Inflammatory macrophage (primary cell): ENCODE results near the gene STAB1.
A peak's percentile ranks its signal among the peaks of the same experiment; 100 is the strongest.

Source experiments
- DNase-seq, 2 donors: peaks; one replicate each; pipeline ENCODE4 v3.0.0-alpha.2; 2020 to 2022
- total RNA-seq, 18 experiments: gene quantifications; one replicate each; lab custom pipeline; 2026; ENCODE audit warnings: mixed read lengths in 6 of 18, inconsistent platforms in 2 of 18; lab: John Stamatoyannopoulos, UW

The STAB1 gene, protein sequence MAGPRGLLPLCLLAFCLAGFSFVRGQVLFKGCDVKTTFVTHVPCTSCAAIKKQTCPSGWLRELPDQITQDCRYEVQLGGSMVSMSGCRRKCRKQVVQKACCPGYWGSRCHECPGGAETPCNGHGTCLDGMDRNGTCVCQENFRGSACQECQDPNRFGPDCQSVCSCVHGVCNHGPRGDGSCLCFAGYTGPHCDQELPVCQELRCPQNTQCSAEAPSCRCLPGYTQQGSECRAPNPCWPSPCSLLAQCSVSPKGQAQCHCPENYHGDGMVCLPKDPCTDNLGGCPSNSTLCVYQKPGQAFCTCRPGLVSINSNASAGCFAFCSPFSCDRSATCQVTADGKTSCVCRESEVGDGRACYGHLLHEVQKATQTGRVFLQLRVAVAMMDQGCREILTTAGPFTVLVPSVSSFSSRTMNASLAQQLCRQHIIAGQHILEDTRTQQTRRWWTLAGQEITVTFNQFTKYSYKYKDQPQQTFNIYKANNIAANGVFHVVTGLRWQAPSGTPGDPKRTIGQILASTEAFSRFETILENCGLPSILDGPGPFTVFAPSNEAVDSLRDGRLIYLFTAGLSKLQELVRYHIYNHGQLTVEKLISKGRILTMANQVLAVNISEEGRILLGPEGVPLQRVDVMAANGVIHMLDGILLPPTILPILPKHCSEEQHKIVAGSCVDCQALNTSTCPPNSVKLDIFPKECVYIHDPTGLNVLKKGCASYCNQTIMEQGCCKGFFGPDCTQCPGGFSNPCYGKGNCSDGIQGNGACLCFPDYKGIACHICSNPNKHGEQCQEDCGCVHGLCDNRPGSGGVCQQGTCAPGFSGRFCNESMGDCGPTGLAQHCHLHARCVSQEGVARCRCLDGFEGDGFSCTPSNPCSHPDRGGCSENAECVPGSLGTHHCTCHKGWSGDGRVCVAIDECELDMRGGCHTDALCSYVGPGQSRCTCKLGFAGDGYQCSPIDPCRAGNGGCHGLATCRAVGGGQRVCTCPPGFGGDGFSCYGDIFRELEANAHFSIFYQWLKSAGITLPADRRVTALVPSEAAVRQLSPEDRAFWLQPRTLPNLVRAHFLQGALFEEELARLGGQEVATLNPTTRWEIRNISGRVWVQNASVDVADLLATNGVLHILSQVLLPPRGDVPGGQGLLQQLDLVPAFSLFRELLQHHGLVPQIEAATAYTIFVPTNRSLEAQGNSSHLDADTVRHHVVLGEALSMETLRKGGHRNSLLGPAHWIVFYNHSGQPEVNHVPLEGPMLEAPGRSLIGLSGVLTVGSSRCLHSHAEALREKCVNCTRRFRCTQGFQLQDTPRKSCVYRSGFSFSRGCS (N-terminal part only)
- total RNA-seq = 6.5 to 434 (median 47.9) reads per million in 18 experiments

DNA sequence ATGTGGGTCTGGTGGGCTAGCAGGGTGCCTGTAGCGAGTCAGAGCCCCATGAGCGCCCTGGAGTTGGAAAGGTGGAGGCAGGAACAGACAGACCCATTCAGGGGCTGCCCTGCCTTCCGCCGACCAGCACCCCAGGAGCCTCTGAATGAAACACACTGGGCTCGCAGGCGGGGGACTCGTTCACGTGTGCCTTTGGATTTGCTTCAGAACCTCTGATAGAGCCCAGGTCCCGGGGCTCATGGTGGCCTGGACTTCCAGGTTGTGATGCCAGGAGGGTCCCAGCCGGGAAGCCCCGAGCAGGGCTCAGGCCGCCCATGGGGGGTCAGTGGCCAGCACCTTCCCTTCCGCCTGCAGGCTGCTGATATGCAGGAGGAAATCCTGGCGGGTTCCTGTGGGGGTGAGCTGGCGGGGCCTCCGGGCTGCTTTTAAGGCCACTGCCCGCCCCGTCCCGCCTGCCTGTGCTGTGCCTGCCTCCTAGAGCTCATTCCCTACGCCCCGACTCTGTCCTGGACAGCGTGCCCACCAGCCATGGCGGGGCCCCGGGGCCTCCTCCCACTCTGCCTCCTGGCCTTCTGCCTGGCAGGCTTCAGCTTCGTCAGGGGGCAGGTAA is at the start of gene STAB1:
STAB1 (plus strand) TSS at position 453 of the 610 bp plus-strand sequence; CDS start at position 529, 76 bp downstream.
- DNase-seq = peak in 1 of 2 donors; percentile 41

DNA sequence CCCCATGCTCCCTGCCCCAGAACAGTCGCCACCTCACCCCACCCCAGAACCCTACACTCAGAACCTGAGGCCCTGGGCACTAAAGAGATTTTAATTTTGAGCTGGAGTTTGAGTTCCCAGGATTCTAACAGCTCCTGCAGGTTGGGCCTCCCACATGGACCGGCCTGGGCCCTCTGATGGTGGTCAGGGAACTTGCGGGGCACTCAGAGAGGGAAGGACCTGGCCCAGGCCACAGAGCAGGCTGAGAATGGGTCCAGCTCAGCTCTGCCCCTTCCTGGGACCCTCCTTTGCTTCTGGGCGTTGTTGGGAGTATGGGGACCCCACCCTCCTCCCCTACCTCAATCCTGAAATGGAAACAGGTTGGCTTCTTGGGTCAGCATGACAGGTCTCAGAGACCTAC is 49.1 kb upstream of the STAB1 start:
- DNase-seq = no peak

DNA sequence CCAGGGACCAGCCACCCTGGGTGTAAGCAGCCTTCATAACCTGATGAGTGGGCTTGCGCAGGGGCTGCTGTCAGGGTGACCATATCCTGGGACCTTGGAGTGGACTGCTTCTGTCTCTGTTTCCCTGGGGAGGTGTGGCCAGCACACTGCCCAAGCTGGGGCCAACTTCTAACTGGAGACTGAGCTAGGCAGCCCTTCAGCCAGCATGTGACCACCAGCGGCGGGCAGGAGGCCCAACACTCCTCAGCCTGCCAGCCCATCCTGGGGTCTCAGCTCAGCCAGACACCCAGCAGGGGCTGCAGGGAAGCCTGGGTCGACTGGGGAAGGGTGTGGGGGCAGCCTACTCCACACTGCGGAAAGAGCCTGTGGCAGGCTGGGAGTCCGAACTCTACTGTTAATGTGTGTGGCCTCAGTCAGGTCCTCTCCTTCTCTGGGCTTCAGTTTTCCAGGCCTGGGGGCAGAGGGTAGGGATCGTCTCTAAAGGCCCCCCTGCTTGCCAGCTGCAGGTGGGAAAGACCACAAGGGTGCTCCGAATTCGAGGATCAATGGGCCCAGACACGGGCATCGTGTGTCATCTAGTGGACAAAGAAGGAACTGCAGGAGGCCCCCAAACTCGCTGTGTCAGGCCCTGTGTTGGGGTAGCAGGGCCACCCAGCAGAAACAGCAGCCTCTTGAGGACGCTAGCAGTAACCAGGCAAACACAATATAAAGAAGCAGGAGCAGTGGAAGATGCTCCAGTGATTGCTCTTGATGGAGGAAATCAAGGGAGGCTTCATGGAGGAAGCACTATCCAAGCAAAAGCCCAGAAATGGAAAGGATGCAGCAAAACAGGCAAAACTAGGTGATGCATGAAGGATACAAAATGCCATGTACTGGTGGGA is 48.3 kb upstream of the STAB1 start:
- peak; percentile 66 to 75 for DNase-seq

DNA sequence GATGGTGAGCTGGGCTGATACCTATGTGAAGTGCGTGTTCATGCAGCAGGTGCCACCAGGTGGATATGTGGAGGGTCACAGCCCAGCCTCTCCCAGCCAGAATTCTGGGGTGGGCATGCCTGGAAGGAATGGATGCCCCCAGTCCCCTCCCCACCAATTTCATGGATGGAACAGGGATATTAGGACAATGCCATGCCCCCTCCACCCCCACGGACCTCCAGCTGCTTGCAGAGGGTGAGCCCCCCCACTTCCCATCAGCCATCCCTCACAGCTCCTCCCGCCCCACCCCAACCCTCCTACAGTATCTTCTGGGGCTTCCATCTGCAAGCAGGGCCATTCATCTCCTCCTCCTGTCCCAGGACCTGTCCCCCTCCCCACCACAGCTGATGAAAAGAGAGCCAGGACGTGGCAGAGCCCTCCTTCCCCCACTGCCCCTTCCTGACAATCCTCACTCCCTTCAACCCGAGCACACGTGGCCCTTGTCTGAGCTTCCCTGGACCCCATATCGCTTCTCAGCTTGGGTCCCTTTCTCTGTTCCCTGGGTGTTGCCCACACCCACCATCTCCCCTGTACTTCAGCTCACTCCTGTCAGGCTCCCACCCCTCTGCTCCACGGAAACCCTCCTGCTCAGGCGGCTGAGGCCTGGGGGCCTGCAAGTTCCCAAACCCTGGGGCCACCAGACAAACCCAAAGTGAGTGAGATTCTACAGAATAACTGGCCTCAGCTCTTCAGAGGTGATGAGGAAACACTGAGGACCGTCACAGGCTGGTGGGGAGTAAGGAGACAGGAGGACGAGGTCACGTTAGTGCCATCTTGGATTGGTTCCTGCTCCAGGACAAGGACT is 47.4 kb upstream of the STAB1 start:
- DNase-seq = no peak

DNA sequence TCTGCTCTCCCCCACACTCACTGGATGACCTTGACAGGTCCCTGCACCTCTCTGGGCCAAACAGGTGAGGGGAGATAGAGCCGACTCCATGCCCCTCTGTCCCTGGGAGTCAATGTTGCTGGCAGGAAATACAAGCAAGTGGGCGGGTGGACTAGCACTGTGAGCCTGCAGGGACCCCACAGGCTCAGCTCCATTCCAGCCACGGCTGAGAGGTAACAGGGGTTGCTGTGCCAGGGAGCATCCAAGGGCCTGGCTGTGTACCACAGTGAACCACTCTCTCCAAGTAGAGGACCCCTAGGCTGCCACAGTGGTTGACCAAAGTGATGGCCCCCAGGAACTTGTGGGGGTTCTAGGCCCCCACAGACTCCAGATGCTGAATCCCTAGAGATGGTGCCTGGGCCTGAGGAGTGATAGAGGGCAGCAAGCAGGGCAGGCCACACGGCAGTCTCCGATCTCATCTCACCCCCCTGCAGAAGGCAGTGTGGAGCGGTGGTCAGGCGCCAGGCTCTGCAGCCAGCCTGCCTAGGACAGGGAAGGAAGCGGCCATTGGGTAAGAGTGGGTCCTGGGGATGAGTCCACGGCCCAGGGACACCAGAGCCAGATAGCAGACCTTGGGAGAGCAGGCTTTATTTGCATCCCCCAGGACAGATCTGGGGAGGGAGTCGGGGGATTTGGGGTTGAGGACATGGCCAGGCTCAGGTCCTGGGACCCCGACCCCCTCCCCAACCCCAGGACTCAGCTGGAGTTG is 44.5 kb upstream of the STAB1 start:
- no peak for DNase-seq

DNA sequence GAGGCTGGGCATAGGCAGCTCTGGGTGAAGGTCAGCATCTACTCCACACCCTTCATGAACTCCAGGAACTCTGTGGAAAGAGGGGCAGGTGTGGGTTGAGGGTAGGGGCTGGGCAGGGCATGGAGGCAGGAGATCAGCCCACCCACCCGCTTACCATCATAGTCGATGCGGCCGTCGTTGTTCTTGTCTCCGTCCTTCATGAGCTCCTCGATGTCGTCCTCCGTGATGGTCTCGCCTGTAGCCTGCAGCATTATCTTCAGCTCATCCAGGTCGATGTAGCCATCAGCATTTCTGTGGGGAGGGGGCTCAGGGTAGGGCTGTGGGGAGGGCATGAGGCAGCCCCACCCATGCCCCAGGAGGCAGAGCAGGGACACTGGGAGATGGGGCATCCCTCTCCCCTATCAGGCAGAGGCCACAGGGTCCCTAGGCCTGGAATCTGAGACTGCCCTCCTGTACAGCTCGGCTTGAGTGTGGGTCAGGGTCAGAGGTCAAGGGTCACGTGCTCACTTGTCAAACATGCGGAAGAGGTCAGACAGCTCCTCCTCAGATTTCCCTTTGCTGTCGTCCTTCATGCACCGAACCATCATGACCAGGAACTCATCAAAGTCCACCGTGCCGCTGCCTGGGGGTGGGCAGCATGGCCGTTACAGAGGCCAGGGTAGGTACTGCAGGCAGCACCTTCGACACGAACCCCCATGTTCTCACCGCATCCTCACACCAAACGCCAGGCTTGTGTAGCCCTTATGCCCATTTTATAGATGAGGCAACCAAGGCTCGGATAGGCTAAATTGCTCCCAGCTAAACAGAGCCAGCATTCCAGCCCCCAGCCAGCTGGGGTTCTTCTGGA is 43.7 kb upstream of the STAB1 start:
- DNase-seq = no peak

DNA sequence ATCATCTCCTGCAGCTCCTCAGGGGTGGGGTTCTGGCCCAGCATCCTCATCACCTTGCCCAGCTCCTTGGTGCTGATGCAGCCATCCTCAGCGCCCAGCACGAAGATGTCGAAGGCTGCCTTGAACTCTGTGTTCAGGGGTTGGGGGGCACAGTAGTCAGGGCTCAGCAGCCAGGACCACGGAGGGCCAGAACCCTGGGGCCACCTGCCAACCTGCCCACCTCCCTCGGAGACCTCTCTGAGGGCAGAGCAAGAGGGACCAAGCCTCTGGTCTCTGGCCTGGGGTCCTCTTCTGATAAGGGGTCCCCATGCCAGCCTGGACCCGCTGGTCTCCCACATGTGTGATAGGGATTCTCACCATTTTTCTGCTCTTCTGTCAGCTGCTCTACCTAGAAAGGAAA is 43.0 kb upstream of the STAB1 start:
- no peak for DNase-seq

DNA sequence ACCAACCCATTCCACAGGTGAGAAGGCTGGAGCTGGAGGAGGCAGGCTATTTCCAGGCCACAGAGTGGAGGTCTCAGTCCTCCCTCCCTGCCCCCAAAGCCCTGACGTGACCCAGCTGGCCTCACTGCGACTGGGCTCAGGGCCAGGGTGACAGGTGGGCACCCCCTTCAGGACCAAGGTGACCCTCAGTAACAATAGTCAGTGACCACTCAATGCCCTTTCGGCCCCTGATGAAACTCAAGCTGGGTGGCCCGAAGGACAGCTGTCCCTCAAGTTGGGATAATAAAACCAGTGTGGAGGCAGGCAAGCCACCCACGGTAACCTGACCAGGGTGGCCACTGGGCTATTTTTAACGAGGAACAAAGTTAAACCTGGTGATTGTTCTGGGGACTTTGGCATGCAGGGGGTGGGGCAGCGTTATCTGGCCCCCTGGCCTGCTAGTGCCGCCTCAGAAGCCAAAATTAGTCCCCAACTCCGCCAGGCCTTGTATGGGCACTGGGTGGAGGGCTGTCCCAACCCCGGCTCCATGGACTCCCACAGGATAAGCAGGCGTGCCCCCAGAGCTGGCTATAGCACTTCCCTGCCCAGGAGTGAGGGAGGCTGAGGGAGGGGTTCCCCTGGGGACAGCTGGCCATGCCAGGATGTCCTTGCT is 42.4 kb upstream of the STAB1 start:
- no peak for DNase-seq

DNA sequence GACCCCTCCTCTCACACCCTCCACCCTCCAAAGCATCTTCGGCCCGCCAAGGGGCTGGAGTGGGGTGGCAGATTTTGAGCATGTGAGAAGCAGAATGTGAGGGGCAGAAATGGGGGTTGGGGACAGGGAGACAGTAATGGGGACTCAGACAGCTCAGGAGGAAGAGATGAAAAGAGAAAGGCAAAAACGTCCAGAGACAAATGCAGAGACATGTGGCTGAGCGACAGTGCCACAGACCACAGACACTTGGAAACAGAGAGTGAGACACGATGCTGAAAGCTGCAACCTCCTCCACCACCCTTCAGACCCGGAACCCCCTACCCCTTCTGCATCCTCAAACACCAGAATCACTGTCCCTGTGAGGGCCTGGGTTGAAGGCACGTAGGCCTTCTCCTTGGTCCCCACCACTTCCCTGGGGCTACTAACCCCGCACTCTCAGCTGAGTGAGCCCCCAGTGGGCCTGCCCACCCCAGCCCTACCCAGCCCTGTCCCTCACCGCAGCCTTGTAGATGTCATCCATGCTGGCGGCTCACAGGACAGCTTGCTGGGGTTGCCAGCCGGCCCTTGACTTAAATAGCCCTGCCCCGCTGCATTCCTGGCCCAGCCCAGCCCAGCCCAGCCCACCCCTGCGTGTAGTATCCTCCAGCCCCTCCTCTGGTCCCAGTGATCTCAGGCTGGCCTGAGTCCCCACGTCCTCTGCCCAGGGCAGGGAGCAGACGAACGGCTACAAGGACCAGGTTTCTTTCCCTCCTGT is 41.5 kb upstream of the STAB1 start, which contains the start of gene TNNC1:
TNNC1 (minus strand) TSS at position 546 of the 754 bp plus-strand sequence; CDS start at position 520, 26 bp downstream.
- no peak for DNase-seq

DNA sequence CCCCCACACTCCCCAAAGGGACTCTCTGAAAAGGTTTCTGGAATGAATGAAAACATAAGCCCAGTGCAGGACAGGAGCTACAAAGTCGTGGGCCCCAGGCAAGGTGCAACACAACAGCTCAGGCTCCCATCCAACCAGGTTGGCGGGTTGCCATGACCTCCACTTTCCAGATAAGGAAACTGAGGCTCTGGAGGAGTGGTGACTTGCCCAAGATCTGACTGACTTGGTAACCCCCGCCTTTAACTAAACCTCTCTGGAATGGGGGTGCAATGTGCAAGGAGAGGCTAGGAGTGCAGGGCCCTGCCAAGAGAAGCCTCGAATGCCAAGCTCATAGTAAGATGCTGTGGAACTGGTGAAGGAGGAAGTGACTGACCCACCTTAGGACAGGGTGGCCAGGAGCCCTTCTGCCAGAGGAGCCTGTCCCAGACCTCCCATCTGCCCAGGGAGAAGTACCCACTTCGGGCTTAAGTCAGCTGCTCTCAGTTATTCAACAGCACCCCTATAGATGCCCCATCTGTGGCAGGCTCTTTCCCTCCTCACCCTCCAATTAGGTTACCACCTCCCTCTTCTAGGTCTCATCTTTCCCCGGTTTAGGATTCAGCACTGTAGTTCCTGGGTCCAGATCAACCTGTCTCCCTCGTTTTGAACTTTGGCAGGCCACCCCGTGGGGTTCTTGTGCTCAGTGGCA is 40.7 kb upstream of the STAB1 start:
- DNase-seq = no peak

DNA sequence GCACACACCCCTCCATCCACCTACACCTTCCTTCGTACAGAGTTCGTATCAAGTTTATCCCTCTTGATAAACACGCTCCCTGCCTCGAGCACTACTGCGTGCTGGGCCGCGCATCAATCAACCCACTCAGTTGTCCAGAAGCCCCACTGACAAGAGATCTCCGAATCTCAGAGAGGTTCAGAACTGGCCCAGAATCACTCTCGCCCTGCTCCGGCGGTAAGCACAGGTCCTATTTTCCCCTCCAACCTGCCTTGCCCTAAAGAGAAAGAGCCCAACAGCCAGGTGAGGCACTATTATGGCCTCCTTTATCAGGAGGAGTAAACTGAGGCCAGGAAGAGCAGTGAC is 40.2 kb upstream of the STAB1 start:
- no peak for DNase-seq

DNA sequence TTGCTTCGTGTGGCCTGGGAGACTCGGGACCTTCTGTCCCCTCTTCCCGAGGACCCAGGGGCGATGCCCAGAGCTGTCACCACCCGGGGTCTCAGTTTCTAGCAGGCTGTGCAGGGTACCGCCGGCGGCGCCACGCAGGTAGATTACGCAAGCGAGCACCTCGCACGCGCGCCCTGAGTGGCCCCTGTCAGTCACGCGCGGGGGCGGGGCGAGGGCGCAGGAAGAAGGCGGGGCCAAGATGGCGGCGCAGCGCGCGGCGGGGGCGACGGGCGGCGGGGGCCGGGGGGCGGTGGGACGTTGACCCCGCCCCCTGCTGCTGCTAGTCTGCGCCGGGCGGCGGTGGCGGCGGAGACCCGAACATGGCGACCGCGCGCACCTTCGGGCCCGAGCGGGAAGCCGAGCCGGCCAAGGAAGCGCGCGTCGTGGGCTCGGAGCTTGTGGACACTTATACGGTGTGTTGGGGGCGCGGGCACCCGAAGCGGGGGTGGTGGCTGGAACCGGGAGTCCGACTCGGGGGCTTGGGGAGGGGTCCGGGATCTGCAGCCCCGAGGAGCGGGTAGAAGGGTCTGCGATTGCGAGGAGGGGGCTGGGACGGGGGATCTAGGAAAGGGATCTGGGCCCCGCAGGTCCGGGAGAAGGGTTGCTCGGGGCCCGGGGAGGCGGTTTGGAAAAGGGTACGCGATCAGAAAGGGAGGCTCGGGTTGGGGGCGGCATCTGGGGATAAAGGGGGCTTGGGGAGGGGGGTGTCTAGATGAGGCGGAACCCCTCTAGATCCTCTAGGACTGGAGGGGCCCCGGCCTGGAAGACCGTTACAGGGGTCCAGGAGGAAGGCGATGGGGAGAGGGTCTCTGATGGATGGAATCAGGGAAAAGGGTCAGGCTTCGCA is 39.6 kb upstream of the STAB1 start, which contains the start of gene NISCH:
NISCH (plus strand) TSS at position 322 of the 886 bp plus-strand sequence; CDS start at position 360, 38 bp downstream.
- peak; percentile 71 to 82 for DNase-seq

DNA sequence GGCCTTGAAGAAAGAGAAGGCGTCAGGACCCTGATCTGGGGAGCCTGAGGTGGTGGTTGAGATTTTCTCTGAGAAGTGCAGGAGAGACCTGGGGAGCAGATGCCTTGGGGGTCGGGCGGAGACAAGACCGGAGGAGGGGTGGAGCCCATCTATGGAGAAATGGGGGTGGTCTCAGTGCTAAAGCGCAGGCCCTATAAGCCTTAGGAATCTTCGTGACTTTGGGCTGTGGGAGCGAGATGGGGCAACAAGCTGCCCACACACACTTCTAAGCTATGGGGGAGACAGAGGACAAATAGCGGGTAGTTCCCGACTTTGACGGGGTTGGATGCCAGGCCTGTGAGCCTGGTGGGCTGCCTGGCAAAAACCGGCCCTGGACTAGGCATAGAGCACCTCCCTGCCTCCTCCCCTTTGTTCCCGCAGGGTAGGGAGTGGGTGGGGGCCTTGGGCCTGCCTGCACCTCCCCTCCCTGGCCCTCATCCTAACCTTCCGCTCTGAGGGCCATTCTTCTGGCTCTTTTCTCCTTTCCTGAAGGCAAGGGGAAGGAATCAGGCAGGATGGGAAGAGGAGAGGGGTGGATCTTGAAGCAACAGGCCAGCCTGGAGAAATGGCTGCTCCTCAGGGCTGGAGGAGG is 38.9 kb upstream of the STAB1 start:
- no peak for DNase-seq

DNA sequence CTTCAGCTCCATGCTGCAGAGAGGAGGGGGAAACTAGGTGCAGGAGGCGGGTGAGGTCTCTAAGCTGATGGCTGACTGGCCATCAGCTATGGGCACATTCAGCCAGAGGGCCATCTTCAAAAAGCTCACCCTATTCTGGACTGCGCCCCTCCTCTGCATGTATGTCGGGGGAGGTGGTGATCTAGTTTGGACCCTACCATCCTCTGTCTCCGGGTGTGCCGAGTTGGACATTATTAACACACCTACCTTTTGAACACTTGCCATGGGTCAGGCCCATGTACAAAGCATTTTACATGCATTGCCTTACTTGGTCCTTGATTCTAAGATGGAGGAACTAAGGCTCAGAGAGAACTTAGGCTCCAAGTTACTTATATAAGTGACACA is 38.3 kb upstream of the STAB1 start:
- DNase-seq = no peak
